Measurements from ENCODE around the gene MACIR. TPM values are rescaled to one million over a fixed set of nuclear protein-coding genes. Genes with fewer than 3 reads are reported as not detected.

MACIR gene
- total and polyA plus RNA-seq, 9 of the 15 experiments (the other 6 are each of a cell fraction or from before 2014, with no cell fraction given): 1.4 to 11.6 (median 9.4) TPM

DNA sequence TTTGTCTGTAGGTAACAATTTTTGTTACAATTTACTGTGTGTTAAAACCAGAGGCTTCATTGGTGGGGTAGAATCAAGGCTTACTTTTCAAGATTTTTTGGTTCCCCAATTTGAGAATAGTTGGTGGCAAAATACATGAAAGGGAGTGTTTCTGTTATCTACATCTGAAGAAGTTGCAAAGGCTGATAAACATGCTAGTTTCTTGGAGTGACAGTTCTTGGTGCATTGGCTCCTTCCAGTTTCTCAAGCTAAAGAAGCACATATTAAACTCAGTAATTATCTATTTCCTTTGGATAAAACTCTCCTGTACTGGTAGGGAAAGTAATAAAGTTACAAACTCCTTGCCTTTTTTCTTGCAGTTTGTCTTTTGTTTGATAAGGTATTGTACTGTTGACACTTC lies 5.9 kb downstream of the MACIR start:
- H3K27ac ChIP-seq (ENCODE audit: extremely low read depth, low read depth, low read length): no peak overlapping the region
- no peaks in the 10 kb centered on the region for H3K9me1 ChIP-seq (ENCODE audit: control insufficient read depth, insufficient read depth, low read length)
- POLR2A ChIA-PET: no interaction called here
- no peak for ATAC-seq
- H2AFZ ChIP-seq (ENCODE audit: low read depth, low read length): no peak overlapping the region
- H3K27me3 ChIP-seq (ENCODE audit: control insufficient read depth in 2 of 2, insufficient read depth in 2 of 2, low read length in 2 of 2): no peaks in the 10 kb centered on the region
- H3K36me3 ChIP-seq (ENCODE audit: control insufficient read depth, insufficient read depth, low read length): peaks cover 18% of the 10 kb centered on the region; the same call in 1 of the 3 replicates
- peaks cover 80% of the 10 kb centered on the region for H3K79me2 ChIP-seq (ENCODE audit: control insufficient read depth, insufficient read depth, low read length)
- no TSS peak for BruUV-seq (replicated peaks)
- H3K9me3 ChIP-seq (replicated peaks; ENCODE audit: control insufficient read depth, insufficient read depth, low read depth, low read length): no peaks in the 10 kb centered on the region
- H3K4me1 ChIP-seq (replicated peaks in 1 of 2; ENCODE audit: control insufficient read depth in 2 of 2, insufficient read depth in 2 of 2, low read length in 2 of 2): peaks cover 3 to 36% of the 10 kb centered on the region in 2 experiments; a peak in 4 of 5 replicates
- peak overlapping the region; percentile 5; the same call in 1 of the 2 replicates for H3K4me2 ChIP-seq (ENCODE audit: insufficient read depth, low read length)
- no peaks in the 10 kb centered on the region for H4K20me1 ChIP-seq (replicated peaks; ENCODE audit: control insufficient read depth, insufficient read depth, low read length)
- in situ Hi-C loops (cut with MboI): no loop called here
- intact Hi-C loops (cut with micrococcal nuclease): no loop called here
- peak; percentile 73 for FAIRE-seq
- H3K4me3 ChIP-seq: no peak overlapping the region
- no peak for DNase-seq (ENCODE audit: extremely low read depth in 1 of 4, low spot score in 3 of 4)
- CTCF ChIA-PET (ENCODE audit: low intra/inter-chr PET ratio): no interaction called here
- no peak overlapping the region for H3K9ac ChIP-seq (ENCODE audit: insufficient read depth in 1 of 2, low read depth in 2 of 2, low read length in 2 of 2)
- TF ChIP-seq, protein P1, sequence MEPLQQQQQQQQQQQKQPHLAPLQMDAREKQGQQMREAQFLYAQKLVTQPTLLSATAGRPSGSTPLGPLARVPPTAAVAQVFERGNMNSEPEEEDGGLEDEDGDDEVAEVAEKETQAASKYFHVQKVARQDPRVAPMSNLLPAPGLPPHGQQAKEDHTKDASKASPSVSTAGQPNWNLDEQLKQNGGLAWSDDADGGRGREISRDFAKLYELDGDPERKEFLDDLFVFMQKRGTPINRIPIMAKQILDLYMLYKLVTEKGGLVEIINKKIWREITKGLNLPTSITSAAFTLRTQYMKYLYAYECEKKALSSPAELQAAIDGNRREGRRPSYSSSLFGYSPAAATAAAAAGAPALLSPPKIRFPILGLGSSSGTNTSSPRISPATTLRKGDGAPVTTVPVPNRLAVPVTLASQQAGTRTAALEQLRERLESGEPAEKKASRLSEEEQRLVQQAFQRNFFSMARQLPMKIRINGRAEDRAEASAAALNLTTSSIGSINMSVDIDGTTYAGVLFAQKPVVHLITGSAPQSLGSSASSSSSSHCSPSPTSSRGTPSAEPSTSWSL (CRISPR knock-in tag; IDR thresholded peaks at IDR 0.05; ENCODE audit: borderline replicate concordance): no peak
- TF ChIP-seq SMARCA4 (IDR thresholded peaks at IDR 0.05): peak; percentile 51; the same call in 1 of the 2 replicates
- TF ChIP-seq PTBP1 (IDR thresholded peaks at IDR 0.05; ENCODE audit: low read depth, low read length): no peak
- TF ChIP-seq, protein P2, sequence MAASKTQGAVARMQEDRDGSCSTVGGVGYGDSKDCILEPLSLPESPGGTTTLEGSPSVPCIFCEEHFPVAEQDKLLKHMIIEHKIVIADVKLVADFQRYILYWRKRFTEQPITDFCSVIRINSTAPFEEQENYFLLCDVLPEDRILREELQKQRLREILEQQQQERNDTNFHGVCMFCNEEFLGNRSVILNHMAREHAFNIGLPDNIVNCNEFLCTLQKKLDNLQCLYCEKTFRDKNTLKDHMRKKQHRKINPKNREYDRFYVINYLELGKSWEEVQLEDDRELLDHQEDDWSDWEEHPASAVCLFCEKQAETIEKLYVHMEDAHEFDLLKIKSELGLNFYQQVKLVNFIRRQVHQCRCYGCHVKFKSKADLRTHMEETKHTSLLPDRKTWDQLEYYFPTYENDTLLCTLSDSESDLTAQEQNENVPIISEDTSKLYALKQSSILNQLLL (CRISPR knock-in tag; IDR thresholded peaks at IDR 0.05; ENCODE audit: borderline replicate concordance): no peak
- TF ChIP-seq YY1 (IDR thresholded peaks at IDR 0.05; ENCODE audit: borderline replicate concordance in 1 of 3, control insufficient read depth in 1 of 3, extremely low read depth in 1 of 3, insufficient read depth in 3 of 3, insufficient read length in 1 of 3, insufficient replicate concordance in 2 of 3, low read depth in 1 of 3, low read length in 2 of 3): no peak
- TF ChIP-seq, protein P3, sequence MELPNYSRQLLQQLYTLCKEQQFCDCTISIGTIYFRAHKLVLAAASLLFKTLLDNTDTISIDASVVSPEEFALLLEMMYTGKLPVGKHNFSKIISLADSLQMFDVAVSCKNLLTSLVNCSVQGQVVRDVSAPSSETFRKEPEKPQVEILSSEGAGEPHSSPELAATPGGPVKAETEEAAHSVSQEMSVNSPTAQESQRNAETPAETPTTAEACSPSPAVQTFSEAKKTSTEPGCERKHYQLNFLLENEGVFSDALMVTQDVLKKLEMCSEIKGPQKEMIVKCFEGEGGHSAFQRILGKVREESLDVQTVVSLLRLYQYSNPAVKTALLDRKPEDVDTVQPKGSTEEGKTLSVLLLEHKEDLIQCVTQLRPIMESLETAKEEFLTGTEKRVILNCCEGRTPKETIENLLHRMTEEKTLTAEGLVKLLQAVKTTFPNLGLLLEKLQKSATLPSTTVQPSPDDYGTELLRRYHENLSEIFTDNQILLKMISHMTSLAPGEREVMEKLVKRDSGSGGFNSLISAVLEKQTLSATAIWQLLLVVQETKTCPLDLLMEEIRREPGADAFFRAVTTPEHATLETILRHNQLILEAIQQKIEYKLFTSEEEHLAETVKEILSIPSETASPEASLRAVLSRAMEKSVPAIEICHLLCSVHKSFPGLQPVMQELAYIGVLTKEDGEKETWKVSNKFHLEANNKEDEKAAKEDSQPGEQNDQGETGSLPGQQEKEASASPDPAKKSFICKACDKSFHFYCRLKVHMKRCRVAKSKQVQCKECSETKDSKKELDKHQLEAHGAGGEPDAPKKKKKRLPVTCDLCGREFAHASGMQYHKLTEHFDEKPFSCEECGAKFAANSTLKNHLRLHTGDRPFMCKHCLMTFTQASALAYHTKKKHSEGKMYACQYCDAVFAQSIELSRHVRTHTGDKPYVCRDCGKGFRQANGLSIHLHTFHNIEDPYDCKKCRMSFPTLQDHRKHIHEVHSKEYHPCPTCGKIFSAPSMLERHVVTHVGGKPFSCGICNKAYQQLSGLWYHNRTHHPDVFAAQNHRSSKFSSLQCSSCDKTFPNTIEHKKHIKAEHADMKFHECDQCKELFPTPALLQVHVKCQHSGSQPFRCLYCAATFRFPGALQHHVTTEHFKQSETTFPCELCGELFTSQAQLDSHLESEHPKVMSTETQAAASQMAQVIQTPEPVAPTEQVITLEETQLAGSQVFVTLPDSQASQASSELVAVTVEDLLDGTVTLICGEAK (IDR thresholded peaks at IDR 0.05): peak; percentile 28; the same call in 1 of the 2 replicates
- TF ChIP-seq, protein P3 (CRISPR knock-in tag; IDR thresholded peaks at IDR 0.05): no peak
- TF ChIP-seq FOXK2 (conservative IDR thresholded peaks at IDR 0.05 in 1 of 2, IDR thresholded peaks at IDR 0.05 in 1 of 2; ENCODE audit: low read depth in 2 of 2): 0 out of 4 replicates have a peak, but pooled peaks of 1 of the 2 experiments have one; percentile 13
